ENCODE measurements around the gene PDCD4. TPM values are rescaled to one million over a fixed set of nuclear protein-coding genes. Genes with fewer than 3 reads are reported as not detected.

Gene PDCD4
- total RNA-seq, 4 donors from 2014 or later = 98.3 to 724 (median 511) TPM

DNA sequence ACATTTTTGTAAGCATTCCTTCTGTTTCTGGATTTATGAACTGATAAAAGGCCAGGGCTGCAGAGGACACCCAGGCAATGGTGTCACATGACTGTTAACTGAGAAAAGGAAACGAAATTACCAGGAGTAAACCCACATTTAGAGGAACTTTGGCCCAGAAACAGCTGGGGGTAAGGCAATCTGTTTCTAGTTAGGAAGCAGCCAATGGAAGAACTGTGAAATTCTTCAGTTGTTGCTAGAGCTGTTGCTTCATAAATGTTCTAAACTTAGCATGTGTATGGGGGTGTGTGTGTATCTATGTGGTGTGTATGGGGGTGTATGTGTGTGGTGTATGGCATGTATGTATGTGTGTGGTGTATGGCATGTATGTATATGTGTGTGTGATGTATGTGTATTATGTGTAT, 11.8 kb upstream of the PDCD4 start:
- DNase-seq = no peak
- Histone ChIP-seq H3K4me3 (no peak overlapping the region), H3K9me3 (no peaks in the 10 kb centered on the region), H3K27ac (peak overlapping the region; percentile 85 to 95 (median 88)), H3K4me1 (peaks cover 48 to 80% (median 59%) of the 10 kb centered on the region in 4 donors), H3K36me3 (no peaks in the 10 kb centered on the region), H3K27me3 (no peaks in the 10 kb centered on the region)
- intact Hi-C loops (cut with DNase I; ENCODE audit: low total_unique reads) = no loop called here
- TF ChIP-seq POLR2A (IDR thresholded peaks at IDR 0.05) (no peak), POLR2AphosphoS5 (IDR thresholded peaks at IDR 0.05) (no peak), EP300 (IDR thresholded peaks at IDR 0.05; ENCODE audit: low read depth) (no peak)
- TF ChIP-seq, protein P1, sequence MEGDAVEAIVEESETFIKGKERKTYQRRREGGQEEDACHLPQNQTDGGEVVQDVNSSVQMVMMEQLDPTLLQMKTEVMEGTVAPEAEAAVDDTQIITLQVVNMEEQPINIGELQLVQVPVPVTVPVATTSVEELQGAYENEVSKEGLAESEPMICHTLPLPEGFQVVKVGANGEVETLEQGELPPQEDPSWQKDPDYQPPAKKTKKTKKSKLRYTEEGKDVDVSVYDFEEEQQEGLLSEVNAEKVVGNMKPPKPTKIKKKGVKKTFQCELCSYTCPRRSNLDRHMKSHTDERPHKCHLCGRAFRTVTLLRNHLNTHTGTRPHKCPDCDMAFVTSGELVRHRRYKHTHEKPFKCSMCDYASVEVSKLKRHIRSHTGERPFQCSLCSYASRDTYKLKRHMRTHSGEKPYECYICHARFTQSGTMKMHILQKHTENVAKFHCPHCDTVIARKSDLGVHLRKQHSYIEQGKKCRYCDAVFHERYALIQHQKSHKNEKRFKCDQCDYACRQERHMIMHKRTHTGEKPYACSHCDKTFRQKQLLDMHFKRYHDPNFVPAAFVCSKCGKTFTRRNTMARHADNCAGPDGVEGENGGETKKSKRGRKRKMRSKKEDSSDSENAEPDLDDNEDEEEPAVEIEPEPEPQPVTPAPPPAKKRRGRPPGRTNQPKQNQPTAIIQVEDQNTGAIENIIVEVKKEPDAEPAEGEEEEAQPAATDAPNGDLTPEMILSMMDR (IDR thresholded peaks at IDR 0.05) = no peak
- 0 to 30% methylated on average over 1 of the region's 1 CpG for WGBS, 2 donors (ENCODE audit: low coverage in 1 of 2)
- in situ Hi-C loops (cut with MboI; ENCODE audit: low pct_ligation_motif_present in 1 of 4, low pct_unique_long_range_greater_than_20kb in 1 of 4, low sequenced_read_pairs in 3 of 4) = no loop called here

DNA sequence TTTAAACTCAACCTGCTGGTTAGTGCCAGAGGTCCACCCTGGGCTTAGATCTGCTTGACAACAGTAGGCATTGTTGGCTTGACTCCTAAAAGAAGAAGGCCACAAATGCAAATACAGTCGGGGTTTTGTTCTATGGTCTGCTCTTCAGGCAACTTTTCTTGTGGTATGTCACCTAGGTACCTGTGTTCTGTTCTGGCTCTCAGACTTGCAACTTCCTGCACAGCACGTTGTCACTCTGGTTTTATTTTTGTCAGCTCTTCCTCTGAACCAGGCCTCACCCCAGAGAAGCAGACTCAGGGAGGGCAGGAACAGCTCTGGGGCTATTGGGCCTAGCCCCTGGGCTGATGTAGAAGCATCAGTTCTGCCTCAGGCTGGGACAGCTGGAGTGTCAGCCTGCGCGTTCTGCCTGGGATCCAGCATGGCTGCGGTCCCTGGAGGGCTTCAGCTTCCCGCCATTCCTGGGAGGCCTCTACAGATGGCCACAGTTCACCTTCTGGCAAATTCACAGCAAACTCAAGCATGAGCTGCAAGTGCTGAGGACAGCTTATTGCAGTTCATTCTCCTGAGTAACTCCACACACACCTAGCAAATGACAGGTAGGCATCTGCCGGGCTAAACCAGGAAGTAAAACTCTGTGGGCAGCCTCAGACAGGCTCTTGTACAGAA, 11.0 kb upstream of the PDCD4 start:
- Histone ChIP-seq H3K9me3 (no peaks in the 10 kb centered on the region), H3K4me3 (no peak overlapping the region), H3K4me1 (peaks cover 55 to 87% (median 67%) of the 10 kb centered on the region in 4 donors), H3K27ac (peak overlapping the region; percentile 85 to 95 (median 88)), H3K36me3 (no peaks in the 10 kb centered on the region), H3K27me3 (no peaks in the 10 kb centered on the region)
- in situ Hi-C loops (cut with MboI; ENCODE audit: low pct_ligation_motif_present in 1 of 4, low pct_unique_long_range_greater_than_20kb in 1 of 4, low sequenced_read_pairs in 3 of 4) = no loop called here
- intact Hi-C loops (cut with DNase I; ENCODE audit: low total_unique reads) = no loop called here
- DNase-seq = peak; percentile 52
- TF ChIP-seq POLR2A (IDR thresholded peaks at IDR 0.05) (peak; percentile 29), POLR2AphosphoS5 (IDR thresholded peaks at IDR 0.05) (peak in 1 of 3 donors; percentile 46)
- TF ChIP-seq, protein P1 (IDR thresholded peaks at IDR 0.05) = no peak
- WGBS, 2 donors (ENCODE audit: low coverage in 1 of 2) = 48 to 60% methylated on average over 1 to 7 of the region's 7 CpGs

DNA sequence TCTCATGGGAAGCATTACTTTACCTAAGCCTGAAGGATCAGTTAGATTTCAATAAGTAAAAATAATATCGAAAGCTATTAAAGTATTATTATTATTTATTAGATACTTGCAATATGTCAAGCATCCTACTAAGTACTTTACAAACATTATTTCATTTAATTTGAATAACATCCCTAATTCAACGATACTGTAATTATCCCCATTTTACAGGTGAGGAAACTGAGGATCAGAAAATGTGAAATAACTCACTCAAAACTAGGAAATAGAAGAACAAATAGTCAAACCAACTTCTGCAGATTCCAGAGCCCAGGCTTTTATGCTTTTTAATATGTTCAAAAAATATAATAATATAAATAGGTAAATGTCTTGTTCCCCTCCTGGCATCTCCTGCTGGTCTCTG, 10.3 kb upstream of the PDCD4 start:
- Histone ChIP-seq H3K27me3 (no peaks in the 10 kb centered on the region), H3K9me3 (no peaks in the 10 kb centered on the region), H3K4me3 (no peak overlapping the region), H3K36me3 (no peaks in the 10 kb centered on the region), H3K27ac (peak overlapping the region; percentile 85 to 95 (median 88)), H3K4me1 (peaks cover 63 to 92% (median 74%) of the 10 kb centered on the region in 4 donors)
- in situ Hi-C loops (cut with MboI; ENCODE audit: low pct_ligation_motif_present in 1 of 4, low pct_unique_long_range_greater_than_20kb in 1 of 4, low sequenced_read_pairs in 3 of 4) (no loop called here), intact Hi-C loops (cut with DNase I; ENCODE audit: low total_unique reads) (no loop called here)
- DNase-seq = no peak
- no peak for TF ChIP-seq POLR2AphosphoS5 (IDR thresholded peaks at IDR 0.05)
- TF ChIP-seq EP300 (IDR thresholded peaks at IDR 0.05; ENCODE audit: low read depth) = no peak
- 95% methylated on average over 2 of the region's 2 CpGs for WGBS, 2 donors (ENCODE audit: low coverage in 1 of 2)

DNA sequence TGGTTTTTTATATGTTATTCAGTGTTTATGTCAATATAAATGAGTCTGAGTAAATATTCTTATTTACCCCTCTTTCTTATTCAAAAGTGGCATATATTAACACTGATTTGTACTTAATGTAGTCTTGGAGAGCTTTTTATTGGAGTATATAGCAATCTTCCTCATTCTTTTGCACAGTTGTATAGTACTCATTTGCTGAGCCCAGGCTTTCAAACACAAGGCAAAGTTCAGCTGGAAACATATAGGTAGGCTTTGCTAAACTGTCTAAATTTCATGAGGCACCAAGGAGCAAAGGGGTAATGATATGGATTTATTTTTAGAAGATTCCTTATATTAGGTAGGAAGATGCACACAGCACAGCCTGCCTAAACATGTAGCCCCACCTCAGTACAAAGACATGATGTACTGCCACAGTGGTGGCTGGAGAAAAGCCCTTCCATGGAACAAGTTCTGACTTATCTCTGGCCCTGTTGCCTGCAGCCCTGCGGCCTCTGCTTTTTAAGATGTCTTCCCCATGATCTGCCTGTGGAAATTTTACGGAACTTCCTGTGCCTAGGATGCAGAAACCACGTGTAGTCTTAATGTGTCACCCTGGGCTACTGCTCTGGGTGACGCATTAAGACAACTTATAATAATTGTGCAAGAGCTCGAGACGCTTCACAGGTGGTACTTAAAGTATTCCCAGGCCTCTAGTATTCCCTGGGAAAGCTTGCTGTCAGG, 9.6 kb upstream of the PDCD4 start:
- Histone ChIP-seq H3K4me3 (no peak overlapping the region), H3K4me1 (peaks cover 69 to 97% (median 80%) of the 10 kb centered on the region in 4 donors), H3K27ac (peak overlapping the region; percentile 85 to 95 (median 88)), H3K9me3 (no peaks in the 10 kb centered on the region), H3K36me3 (no peaks in the 10 kb centered on the region), H3K27me3 (no peaks in the 10 kb centered on the region)
- DNase-seq = no peak
- TF ChIP-seq POLR2A (IDR thresholded peaks at IDR 0.05) (no peak), POLR2AphosphoS5 (IDR thresholded peaks at IDR 0.05) (no peak), EP300 (IDR thresholded peaks at IDR 0.05; ENCODE audit: low read depth) (no peak)
- TF ChIP-seq, protein P1 (IDR thresholded peaks at IDR 0.05) = no peak
- in situ Hi-C loops (cut with MboI; ENCODE audit: low pct_ligation_motif_present in 1 of 4, low pct_unique_long_range_greater_than_20kb in 1 of 4, low sequenced_read_pairs in 3 of 4) = no loop called here
- intact Hi-C loops (cut with DNase I; ENCODE audit: low total_unique reads) = no loop called here
- WGBS, 2 donors (ENCODE audit: low coverage in 1 of 2) = 87 to 89% methylated on average over 3 to 6 of the region's 6 CpGs

All from transverse colon (tissue), 4 donors.